GM10266 (cell line): Measurements from ENCODE around the gene PRSS2.

Experiments
- DNase-seq: peaks from one replicate; pipeline ENCODE4 v3.0.0; 2012; ENCODE audit errors: extremely low spot score
- TF ChIP-seq, protein P1 (sequence below): IDR thresholded peaks from 2 replicates; pipeline ENCODE4 v1.5.1; 2012; ENCODE audit warnings: mild to moderate bottlenecking, low read depth; ENCODE audit not compliant: control insufficient read depth, insufficient read depth; ENCODE audit errors: missing control alignments

Gene PRSS2

DNA sequence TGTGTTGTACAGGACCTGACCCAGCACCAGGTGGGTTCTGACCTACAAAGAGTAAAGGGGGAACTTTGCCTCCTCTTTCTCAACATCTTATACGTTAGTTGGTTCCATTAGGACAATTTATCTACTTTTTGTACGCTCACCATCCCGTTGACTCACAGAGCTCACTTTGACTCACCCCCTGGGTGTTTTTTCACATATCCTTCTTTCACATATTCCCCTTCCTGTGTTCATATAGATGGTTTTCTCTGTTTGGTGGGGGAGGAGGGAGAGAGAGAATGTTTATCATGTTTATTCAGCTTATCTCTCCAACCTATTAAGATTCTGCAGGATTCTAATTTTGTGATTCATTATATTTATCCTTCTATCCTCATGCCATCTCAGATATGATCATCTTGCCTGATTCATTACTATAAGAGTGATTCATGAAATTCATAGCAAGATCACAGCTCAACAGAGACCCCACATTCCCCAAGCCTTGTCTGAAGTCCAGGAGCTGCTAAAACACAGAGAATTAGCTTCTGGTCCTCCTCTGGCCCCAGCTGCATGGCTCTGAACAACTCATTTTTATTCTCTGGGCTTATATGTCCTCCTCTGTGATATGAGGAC, 37.2 kb downstream of the PRSS2 start:
- DNase-seq = no peak

DNA sequence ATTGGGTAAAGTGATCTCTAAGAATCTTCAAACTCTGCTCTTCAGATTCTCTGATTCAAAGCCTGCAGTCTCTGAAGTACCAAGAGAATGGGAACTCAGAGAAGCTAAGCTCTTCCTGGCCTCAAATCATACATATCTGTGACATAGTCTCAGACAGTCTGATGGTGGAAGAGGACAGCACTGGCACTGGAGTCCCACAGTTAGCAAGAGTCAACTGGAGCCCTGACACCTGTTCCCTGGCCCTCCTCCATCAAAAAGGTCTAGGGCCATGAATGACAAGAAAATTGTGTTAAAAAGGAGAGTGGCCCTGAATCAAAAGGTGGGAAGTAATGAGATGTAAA, 37.7 kb downstream of the PRSS2 start:
- TF ChIP-seq, protein P1, sequence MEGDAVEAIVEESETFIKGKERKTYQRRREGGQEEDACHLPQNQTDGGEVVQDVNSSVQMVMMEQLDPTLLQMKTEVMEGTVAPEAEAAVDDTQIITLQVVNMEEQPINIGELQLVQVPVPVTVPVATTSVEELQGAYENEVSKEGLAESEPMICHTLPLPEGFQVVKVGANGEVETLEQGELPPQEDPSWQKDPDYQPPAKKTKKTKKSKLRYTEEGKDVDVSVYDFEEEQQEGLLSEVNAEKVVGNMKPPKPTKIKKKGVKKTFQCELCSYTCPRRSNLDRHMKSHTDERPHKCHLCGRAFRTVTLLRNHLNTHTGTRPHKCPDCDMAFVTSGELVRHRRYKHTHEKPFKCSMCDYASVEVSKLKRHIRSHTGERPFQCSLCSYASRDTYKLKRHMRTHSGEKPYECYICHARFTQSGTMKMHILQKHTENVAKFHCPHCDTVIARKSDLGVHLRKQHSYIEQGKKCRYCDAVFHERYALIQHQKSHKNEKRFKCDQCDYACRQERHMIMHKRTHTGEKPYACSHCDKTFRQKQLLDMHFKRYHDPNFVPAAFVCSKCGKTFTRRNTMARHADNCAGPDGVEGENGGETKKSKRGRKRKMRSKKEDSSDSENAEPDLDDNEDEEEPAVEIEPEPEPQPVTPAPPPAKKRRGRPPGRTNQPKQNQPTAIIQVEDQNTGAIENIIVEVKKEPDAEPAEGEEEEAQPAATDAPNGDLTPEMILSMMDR = no peak
- DNase-seq = no peak

More for the DNA sequence above, 37.2 kb downstream of the PRSS2 start:
- TF ChIP-seq, protein P1 = no peak

DNA sequence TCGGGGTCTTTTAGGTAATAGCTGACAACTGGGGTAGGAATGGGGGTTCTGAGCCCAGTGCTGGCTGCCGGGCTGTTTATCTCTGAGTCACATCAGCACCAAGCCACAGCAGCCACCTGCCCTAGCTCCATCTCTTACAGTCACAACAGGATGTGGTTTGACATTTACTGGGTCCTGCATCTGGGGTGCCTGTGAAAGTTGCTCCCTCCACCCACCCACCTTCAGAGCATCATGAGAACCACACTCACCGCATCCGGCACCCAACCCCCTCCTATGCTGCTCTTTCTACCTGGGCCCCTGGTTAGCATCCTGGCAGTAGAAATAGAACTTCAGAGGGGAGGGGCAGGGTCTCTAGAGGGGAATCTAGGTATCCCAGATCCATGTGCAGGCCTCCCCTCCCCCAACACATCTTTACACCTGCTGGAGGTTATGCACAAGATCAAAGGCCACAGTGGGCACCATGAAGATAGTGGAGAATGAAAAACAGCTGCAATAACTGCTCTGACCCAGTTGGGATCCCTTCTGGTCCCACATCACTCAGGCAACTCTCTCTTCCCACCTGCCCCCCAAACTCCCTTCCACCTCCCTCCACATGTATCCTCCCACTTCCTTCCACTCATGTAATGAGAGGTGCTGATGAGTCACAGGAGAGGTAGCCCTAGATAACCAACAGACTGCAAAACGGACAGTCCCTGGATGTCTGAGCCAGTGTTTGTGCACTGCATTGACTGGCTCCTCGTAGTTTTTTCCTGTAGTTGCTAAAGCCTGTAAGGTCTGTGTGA, 38.2 kb downstream of the PRSS2 start:
- TF ChIP-seq, protein P1 = no peak
- DNase-seq = peak; percentile 80

DNA sequence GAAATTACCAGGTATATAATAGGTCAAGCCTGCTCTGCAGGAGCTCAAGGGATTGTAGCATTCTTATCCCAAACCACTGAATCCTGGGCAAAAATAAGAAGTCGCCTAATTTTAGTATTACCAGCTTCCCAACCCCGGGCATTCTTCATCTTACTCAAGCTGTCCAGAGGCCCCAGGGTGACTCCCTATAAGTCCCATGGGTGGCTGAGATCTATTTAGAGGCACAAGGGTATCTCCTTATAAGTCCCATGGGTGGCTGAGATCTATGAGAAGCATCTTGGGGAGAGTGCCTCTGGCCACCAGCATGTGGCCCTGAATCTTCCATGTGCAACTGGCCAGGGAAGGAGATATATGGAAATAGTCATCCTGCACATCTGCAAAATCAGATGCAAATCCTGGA, 38.9 kb downstream of the PRSS2 start:
- no peak for DNase-seq
- TF ChIP-seq, protein P1 = no peak

DNA sequence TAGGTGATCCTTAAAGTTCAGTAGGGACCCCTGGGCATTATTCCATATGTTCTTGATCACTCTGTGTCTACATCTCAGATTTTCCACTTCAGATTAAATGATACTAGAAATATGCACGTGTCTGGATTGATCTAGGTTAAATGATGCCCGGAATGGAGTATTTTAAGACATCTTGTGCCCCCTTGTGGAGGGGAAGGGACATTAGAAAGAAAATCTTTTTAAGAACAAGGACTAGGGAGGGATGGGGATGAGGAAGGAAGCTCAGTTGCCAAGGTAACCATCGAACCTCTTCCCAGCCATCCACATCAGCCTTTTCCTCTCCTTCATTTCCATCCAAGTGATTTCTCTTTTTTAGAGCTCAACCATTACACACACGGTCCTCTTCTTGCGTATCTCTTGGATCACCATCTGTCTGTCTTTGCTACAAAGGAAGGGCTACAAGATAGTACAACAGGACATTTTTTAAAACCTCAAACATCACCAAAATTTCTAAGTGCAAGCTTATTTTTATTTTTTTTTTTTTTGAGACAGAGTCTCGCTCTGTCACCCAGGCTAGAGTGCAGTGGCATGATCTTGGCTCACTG, 40.5 kb downstream of the PRSS2 start:
- TF ChIP-seq, protein P1 = peak; percentile 71
- DNase-seq = no peak

DNA sequence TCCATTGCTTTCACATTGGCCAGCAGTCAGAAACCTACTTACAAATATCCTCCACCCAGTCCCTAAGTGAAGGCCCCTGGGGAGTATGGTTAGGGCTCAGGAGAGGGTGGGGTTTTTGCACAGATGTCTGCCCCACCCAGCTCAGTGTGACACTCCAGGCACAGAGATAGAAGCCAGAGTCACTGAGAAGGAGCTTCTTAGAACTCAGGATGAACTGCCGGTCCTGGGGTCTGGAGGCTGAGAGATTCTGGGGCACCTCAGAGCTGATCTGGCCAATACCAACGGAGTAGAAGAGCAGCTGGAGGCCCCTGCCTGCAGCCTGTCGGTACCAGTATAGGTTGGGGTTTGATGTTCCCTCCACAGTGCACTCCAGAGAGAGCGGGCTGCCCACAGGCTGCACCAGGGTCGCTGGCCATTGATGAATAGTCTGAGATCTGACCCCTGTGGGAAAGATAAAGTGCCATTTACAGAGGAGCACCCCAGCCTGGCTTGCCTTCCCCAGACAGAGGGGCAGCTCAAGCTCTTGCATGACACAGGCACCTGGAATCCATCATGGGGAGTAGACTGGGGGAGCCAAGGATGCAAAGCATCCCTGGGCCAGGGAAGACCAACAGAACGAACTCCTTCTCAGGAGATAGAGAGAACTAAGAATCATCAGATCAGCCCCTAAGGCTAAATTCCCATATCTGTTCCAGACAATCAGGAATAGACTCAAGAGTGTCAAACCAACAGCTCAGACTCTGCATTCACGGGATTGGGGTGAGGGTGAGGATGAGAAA, 41.9 kb downstream of the PRSS2 start:
- TF ChIP-seq, protein P1 = no peak
- DNase-seq = no peak
